HepG2 (cell line): Measurements from ENCODE around the gene NLE1. TPM values are rescaled to one million over a fixed set of nuclear protein-coding genes. Genes with fewer than 3 reads are reported as not detected.

Experiments used
- FIP1L1 ChIP-seq: fragments of 200-400 bp; formaldehyde crosslinking; IDR thresholded peaks from 2 replicates; pipeline ENCODE4 v1.6.1; 2018; ENCODE audit warnings: low read depth, mild to moderate bottlenecking, low read length, moderate library complexity, borderline replicate concordance; ENCODE audit not compliant: insufficient read depth
- HNRNPH1 ChIP-seq: fragments of 200-400 bp; formaldehyde crosslinking; optimal IDR thresholded peaks from 2 replicates; pipeline ENCODE3; 2017; ENCODE audit warnings: mild to moderate bottlenecking, low read depth, low read length
- HOXA9 ChIP-seq: sonication (generic); formaldehyde crosslinking; IDR thresholded peaks from 2 replicates; pipeline ENCODE4 v1.8.1; 2022; ENCODE audit warnings: missing genetic modification reagents, mild to moderate bottlenecking, moderate library complexity, borderline replicate concordance
- MLXIP ChIP-seq: sonication (generic); formaldehyde crosslinking; IDR thresholded peaks from 2 replicates; pipeline ENCODE4 v1.9.0; 2021; ENCODE audit warnings: missing genetic modification reagents, borderline replicate concordance
- RERE ChIP-seq: IDR thresholded peaks from 2 replicates; pipeline ENCODE4 v1.6.1; 2016; ENCODE audit warnings: low read depth, missing genetic modification reagents, missing compliant biosample characterization
- SIX4 ChIP-seq: sonication (generic); formaldehyde crosslinking; IDR thresholded peaks from 2 replicates; pipeline ENCODE4 v1.4.0; 2020; ENCODE audit warnings: missing genetic modification reagents
- ZNF264 ChIP-seq: sonication (generic); formaldehyde crosslinking; IDR thresholded peaks from 2 replicates; pipeline ENCODE4 v1.4.0; 2020; ENCODE audit warnings: missing genetic modification reagents
- ZNF282 ChIP-seq: fragments of 450-650 bp; IDR thresholded peaks from 2 replicates; pipeline ENCODE4 v1.6.1; 2018; ENCODE audit not compliant: partially characterized antibody
- ZNF326 ChIP-seq: sonication (generic); formaldehyde crosslinking; IDR thresholded peaks from 2 replicates; pipeline ENCODE4 v1.4.0; 2020; ENCODE audit warnings: missing genetic modification reagents, borderline replicate concordance
- ZNF354B ChIP-seq: sonication (generic); formaldehyde crosslinking; IDR thresholded peaks from 2 replicates; pipeline ENCODE4 v1.8.0; 2022; ENCODE audit warnings: mild to moderate bottlenecking, missing genetic modification reagents
- ZNF629 ChIP-seq: sonication (generic); formaldehyde crosslinking; conservative IDR thresholded peaks from 2 replicates; pipeline ENCODE4 v1.5.0; 2020; ENCODE audit warnings: missing genetic modification reagents
- ZSCAN25 ChIP-seq: sonication (generic); formaldehyde crosslinking; IDR thresholded peaks from 2 replicates; pipeline ENCODE4 v1.8.0; 2022; ENCODE audit warnings: mild to moderate bottlenecking, missing genetic modification reagents
- ZSCAN5A ChIP-seq: sonication (generic); formaldehyde crosslinking; IDR thresholded peaks from 2 replicates; pipeline ENCODE4 v1.8.0; 2022; ENCODE audit warnings: mild to moderate bottlenecking, missing genetic modification reagents, borderline replicate concordance
- polyA plus RNA-seq, 8 experiments: library from polyadenylated mRNA; depleted of rRNA in 3 of 8; stranded (reverse) in 7 of 8; unstranded in 1 of 8; fragments of >200 nt; fragmentation: Illumina TruSeq in 4 of 8; extraction: Trizol in 4 of 8; gene quantifications; 2 replicates each; pipeline versions ENCODE4 v1.2.1 to v1.2.3, GENCODE V29; 2011 to 2016; ENCODE audit warnings: low read depth in 4 of 8, missing spikeins in 1 of 8, mixed read lengths in 1 of 8; ENCODE audit not compliant: insufficient read depth in 1 of 8
- total RNA-seq, 5 experiments: library from RNA; depleted of rRNA; stranded (reverse); fragments of >200 nt; fragmentation: Illumina TruSeq; extraction: Trizol; gene quantifications; 2 replicates each; pipeline ENCODE4 v1.2.3, GENCODE V29; 2016; ENCODE audit warnings: low read depth in 1 of 5
- TF ChIP-seq, protein P1 (sequence below): sonication (generic); formaldehyde crosslinking; IDR thresholded peaks from 2 replicates; pipeline ENCODE4 v1.5.0; 2020; ENCODE audit warnings: missing genetic modification reagents, mild to moderate bottlenecking, borderline replicate concordance
- TF ChIP-seq, protein P2 (sequence below): sonication (generic); formaldehyde crosslinking; IDR thresholded peaks from 2 replicates; pipeline ENCODE4 v1.8.1; 2022; ENCODE audit warnings: mild to moderate bottlenecking, missing genetic modification reagents

The NLE1 gene
- total and polyA plus RNA-seq, 2 of the 13 experiments (the other 11 are each of a cell fraction or from before 2014, with no cell fraction given): 20.3 to 34.5 TPM

- TF ChIP-seq ZNF354B (CRISPR knock-in tag) (peak; percentile 57; the same call in 1 of the 2 replicates), ZNF629 (no peak), FIP1L1 (no peak), RERE (CRISPR knock-in tag) (no peak), ZNF326 (CRISPR knock-in tag) (no peak), ZNF264 (CRISPR knock-in tag) (0 out of 2 replicates have a peak, but pooled peaks have one; percentile 26), ZSCAN25 (CRISPR knock-in tag) (no peak), HOXA9 (CRISPR knock-in tag) (no peak), SIX4 (no peak), ZNF282 (no peak), HNRNPH1 (no peak), ZSCAN5A (CRISPR knock-in tag) (peak; percentile 33; the same call in 1 of the 2 replicates), MLXIP (CRISPR knock-in tag) (no peak)
- TF ChIP-seq, protein P1, sequence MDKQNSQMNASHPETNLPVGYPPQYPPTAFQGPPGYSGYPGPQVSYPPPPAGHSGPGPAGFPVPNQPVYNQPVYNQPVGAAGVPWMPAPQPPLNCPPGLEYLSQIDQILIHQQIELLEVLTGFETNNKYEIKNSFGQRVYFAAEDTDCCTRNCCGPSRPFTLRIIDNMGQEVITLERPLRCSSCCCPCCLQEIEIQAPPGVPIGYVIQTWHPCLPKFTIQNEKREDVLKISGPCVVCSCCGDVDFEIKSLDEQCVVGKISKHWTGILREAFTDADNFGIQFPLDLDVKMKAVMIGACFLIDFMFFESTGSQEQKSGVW (CRISPR knock-in tag): no peak
- TF ChIP-seq, protein P2, sequence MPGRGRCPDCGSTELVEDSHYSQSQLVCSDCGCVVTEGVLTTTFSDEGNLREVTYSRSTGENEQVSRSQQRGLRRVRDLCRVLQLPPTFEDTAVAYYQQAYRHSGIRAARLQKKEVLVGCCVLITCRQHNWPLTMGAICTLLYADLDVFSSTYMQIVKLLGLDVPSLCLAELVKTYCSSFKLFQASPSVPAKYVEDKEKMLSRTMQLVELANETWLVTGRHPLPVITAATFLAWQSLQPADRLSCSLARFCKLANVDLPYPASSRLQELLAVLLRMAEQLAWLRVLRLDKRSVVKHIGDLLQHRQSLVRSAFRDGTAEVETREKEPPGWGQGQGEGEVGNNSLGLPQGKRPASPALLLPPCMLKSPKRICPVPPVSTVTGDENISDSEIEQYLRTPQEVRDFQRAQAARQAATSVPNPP: no peak
Observed at GRCh38 chr17:35088356-35088880, 53.7 kb downstream of the NLE1 start (continued).
